A549 treated with AZD9567 at 1 μM for 4 hours (cell line): Measurements from ENCODE around the gene KIF21A. TPM values are rescaled to one million over a fixed set of nuclear protein-coding genes. Genes with fewer than 3 reads are reported as not detected.

Experiments used
- total RNA-seq: library from RNA; stranded (reverse); fragments of 200-300 nt; extraction: Qiagen RNA extraction; gene quantifications from 5 replicates; pipeline ENCODE4 v1.2.3, GENCODE V29; 2022; ENCODE audit not compliant: insufficient read depth

The KIF21A gene
- 16.4 to 26.0 TPM (median 21.8 TPM) in 5 replicates for total RNA-seq

DNA sequence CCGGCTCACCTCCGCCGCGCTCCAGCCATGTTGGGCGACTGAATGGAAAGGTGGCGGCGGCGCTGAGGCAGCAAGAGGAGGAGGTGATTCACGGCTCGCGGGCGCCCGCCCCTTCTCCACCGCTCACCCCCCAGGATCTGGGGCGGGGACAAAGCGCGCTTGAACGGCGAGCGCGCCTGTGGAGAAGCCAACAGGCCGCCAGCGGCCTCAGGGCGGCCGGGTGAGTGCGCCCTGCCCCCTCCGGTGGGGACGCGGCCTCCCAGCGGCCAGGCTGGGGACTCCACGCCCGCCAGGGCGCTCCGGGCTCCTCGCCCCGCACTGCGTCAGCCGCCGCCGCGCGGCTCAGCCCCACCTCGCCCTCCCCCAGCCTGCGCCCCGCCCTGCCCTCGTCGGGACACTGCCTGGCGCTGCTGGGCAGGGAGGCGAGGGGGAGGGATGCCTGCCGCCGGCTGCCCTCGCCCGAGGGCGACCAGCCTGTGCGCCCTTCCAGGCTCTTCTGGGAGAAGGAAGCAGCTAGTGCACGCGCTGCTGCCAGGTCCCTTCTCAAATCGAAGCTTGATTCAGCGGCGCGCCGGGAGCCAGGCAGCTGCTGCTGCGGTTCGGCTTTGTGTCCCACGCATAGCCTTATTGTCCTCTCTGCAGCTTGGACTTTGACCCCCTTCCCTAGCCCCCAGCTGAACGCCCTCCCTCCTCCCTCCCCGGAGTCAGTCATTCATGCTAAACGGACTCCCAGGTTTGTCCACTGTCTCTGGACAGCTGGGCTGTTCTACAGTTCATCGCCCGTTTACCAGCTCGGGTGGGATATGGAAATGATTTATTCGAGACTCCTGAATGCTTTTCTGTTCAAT lies at the start of gene KIF21A:
KIF21A (minus strand) TSS at position 40 of the 848 bp plus-strand sequence. CDS start 150 bp downstream, outside the sequence.

Other genes with a start within 250 kb of the KIF21A start
- not detected in 5 replicates for gene ABCD2, start 176.7 kb upstream of the KIF21A start, total RNA-seq